GM18873 (cell line): ENCODE results near the gene TMEM130.
A peak's percentile ranks its signal among the peaks of the same experiment; 100 is the strongest.

Source experiments
- ATAC-seq: cut with Tn5 transposase; IDR thresholded peaks from one replicate; pipeline ENCODE4 v1.9.1; 2021; ENCODE audit warnings: mild to moderate bottlenecking, moderate library complexity, moderate number of reproducible peaks; ENCODE audit not compliant: unreplicated experiment, low FRiP score

The TMEM130 gene, protein sequence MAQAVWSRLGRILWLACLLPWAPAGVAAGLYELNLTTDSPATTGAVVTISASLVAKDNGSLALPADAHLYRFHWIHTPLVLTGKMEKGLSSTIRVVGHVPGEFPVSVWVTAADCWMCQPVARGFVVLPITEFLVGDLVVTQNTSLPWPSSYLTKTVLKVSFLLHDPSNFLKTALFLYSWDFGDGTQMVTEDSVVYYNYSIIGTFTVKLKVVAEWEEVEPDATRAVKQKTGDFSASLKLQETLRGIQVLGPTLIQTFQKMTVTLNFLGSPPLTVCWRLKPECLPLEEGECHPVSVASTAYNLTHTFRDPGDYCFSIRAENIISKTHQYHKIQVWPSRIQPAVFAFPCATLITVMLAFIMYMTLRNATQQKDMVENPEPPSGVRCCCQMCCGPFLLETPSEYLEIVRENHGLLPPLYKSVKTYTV

DNA sequence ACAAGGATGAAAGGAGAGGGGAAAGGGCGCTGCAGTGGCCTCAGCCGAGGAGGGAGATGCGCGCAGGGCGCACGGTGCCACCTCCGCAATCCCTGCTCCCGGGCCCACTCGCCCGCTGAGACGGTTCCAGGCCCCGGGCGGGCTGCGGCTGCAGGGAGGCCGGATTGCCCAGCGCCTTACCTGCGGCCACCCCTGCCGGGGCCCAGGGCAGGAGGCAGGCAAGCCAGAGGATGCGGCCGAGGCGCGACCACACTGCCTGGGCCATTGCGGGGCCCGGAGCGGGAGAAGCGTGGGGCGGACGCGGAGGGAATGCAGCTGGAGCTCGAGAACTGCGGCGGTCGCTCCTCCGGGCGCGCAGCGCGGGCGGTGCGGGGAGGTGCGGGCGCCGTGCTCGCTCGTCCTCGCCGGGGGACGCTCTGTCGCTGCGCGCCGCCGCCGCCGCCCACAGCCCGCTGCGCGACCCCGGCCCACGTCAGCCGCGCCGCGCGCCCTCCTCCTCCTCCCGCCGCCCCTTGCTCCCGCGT lies at the start of gene TMEM130:
Gene TMEM130 (minus strand): TSS at position 418 of the 524 bp plus-strand sequence. CDS start 153 bp downstream, at position 265.
- no peak for ATAC-seq

- no peak for ATAC-seq
Observed at GRCh38 chr7:98917331-98917730, 47.5 kb upstream of the TMEM130 start.

- ATAC-seq, result no peak
Observed at GRCh38 chr7:98913612-98914011, 43.8 kb upstream of the TMEM130 start.

- no peak for ATAC-seq
Observed at GRCh38 chr7:98913026-98913425, 43.2 kb upstream of the TMEM130 start.

DNA sequence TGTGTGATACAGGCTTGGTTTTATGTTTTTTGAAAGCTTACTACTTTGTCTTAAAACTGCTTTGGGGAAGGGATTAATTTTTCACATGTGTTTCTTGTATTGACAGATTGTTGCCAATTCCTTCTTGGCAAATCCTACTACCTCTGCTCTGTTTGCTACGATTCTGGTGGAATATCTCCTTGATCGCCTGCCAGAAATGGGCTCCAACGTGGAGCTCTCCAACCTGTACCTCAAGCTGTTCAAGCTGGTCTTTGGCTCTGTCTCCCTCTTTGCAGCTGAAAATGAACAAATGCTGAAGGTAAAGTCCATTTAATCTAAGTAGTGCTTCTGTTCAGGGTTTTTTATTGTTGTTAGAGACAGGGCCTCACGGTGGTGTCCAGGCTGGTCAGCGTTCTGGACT lies 42.1 kb upstream of the TMEM130 start:
- no peak for ATAC-seq

GRCh38 chr7:98910427-98910826 lies 40.6 kb upstream of the TMEM130 start:
- no peak for ATAC-seq

- no peak for ATAC-seq
Observed at GRCh38 chr7:98909487-98909886, 39.7 kb upstream of the TMEM130 start.

DNA sequence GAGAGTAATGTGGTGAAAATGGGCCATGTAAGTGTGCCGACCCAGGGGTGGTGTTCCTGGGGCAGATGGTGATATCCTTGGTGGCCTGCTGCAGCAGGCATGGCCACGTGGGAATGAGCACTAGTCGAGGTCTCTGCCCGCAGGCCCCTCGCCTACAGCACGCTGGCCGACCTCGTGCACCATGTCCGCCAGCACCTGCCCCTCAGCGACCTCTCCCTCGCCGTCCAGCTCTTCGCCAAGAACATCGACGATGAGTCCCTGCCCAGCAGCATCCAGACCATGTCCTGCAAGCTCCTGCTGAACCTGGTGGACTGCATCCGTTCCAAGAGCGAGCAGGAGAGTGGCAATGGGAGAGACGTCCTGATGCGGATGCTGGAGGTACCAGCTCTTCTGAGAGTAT lies 38.8 kb upstream of the TMEM130 start:
- ATAC-seq, result no peak

GRCh38 chr7:98907570-98907969 lies 37.8 kb upstream of the TMEM130 start:
- ATAC-seq, result no peak

- ATAC-seq, result no peak
Observed at GRCh38 chr7:98903246-98903645, 33.4 kb upstream of the TMEM130 start.

- no peak for ATAC-seq
Observed at GRCh38 chr7:98902523-98902922, 32.7 kb upstream of the TMEM130 start.

- no peak for ATAC-seq
Observed at GRCh38 chr7:98900815-98901214, 31.0 kb upstream of the TMEM130 start.

GRCh38 chr7:98899816-98900215 lies 30.0 kb upstream of the TMEM130 start:
- ATAC-seq, result no peak

DNA sequence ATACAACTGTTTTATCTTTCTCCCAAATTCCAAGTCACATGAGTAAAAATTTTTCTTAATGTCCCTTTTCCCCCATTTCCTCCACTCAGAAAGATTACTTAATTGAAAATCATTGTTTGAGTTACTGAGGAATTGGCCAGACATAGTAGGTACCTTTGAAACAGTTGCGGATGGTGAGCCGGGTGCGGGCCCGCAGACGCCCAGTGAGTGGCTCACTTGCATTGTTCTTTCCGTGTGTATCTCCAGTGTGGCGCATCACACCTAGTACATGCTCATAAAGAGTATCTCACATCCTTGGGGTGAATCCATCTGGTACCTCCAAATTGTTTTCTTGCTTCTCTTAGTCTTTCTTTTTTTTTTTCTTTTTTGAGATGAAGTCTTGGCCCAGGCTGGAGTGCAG lies 22.8 kb upstream of the TMEM130 start:
- no peak for ATAC-seq

- ATAC-seq, result no peak
Observed at GRCh38 chr7:98887038-98887437, 17.2 kb upstream of the TMEM130 start.

DNA sequence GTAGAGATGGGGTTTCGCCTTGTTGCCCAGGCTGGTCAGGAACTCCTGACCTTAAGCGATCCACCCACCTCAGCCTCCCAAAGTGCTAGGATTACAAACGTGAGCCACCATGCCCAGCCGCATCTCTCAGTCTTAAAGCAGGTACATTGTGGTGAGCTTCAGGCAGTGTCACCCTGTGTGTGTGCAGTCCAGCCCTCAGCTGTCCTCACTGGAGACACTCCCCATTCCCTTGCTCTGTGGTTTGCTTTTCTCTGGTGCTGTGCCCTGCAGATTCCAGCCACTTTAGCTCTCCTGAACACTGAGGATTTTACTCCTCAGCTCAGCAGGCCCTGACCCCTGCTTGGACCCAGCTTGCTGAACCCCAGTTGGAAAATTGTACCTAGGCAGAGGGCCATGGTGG lies 14.6 kb upstream of the TMEM130 start:
- ATAC-seq, result no peak

DNA sequence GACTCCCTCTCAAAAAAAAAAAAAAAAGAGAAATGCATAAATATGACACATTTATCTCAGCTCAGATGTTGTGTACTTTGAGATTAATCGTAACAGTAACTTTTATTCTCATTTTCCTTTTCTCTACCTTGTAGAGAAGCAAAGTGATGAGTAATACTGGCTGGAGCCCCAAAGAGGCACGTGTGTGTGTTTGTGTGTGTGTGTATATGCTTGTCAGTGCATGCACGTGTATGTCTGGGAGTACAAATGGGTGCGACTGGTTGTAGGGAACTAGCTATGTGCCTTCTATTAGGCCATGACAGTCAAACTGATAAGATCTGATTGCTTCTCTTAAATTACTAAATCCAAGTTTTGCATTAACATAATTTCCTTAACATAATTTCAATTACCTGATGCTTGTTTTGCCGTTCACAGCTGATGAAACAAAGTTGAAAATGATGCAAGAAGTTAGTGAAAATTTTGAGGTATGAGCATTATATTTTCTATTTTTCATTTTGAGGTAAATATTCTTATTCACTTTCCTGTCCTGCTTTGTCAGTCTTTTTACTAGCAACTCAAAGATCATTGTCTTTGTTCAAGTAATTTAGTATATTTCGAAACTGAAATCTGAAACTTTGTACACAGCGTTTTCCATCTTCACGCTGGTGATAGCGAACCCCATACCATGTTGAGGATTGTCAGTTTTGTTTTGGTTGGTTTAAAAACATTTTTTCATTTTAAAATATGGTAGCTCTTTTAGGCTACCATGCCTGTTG lies 11.9 kb upstream of the TMEM130 start:
- no peak for ATAC-seq

- no peak for ATAC-seq
Observed at GRCh38 chr7:98880485-98880884, 10.7 kb upstream of the TMEM130 start.

- no peak for ATAC-seq
Observed at GRCh38 chr7:98879979-98880315, 10.1 kb upstream of the TMEM130 start.

DNA sequence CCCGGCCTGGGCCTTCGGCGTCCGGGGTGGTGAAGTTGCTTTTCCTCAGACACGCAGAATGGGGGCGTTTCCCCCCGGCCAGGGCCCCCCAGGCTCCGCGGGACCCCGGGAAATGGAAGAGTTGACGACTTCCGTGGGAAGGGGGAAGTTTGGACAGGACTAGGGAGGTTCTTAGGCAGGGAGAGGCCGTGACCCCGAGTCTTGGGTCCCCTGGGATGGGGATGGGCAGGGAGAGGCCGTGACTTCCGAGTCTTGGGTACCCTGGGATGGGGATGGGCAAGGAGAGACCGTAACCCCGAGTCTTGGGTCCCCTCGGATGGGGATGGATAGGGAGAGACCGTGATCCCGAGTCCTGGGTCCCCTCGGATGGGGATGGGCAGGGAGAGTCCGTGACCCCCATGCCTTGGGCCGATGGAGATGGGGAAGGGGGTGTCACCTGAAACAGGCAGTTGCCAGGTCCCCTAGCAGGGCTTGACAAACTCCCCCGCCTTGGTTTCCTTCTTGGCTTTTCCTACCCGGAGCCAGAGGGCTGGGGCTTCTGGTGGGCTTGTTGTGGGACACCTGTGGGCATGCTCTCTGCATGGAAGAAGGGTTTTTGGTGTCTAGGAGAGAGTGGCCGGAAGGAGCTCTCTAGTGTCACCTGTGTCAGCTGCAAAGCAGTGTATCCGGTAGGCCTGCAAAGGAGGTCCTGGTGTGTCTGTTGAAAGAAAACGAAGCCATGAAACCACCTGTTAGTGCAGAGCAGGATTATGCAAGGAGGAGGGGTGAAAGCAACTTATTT lies 9.6 kb upstream of the TMEM130 start:
- ATAC-seq, result peak; percentile 86
